Measurements from ENCODE around the gene HPN.

Gene HPN

DNA sequence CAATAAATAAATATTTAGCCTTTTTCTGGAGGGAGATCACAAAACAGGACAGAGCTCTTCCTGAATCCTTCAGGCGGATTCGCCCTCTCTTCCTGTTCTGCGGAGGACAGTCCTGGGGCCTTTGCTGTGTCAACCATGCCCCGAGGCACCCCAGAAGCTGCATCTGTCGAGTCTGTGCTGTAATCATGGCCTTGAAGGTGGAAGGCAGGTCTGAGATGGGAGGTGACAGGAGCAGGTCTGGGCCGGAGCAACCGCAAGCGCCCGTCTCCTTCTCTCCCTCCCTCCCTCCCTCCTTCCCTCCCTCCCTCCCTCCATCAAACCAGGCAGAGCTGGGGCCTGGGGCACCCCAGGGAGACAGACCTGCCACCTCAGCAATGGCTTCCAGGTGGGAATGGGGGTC lies 69.5 kb downstream of the HPN start:
- TF ChIP-seq, protein P1, sequence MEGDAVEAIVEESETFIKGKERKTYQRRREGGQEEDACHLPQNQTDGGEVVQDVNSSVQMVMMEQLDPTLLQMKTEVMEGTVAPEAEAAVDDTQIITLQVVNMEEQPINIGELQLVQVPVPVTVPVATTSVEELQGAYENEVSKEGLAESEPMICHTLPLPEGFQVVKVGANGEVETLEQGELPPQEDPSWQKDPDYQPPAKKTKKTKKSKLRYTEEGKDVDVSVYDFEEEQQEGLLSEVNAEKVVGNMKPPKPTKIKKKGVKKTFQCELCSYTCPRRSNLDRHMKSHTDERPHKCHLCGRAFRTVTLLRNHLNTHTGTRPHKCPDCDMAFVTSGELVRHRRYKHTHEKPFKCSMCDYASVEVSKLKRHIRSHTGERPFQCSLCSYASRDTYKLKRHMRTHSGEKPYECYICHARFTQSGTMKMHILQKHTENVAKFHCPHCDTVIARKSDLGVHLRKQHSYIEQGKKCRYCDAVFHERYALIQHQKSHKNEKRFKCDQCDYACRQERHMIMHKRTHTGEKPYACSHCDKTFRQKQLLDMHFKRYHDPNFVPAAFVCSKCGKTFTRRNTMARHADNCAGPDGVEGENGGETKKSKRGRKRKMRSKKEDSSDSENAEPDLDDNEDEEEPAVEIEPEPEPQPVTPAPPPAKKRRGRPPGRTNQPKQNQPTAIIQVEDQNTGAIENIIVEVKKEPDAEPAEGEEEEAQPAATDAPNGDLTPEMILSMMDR (IDR thresholded peaks at IDR 0.05; ENCODE audit: low read depth, low read length): no peak
- in situ Hi-C loops (cut with HindIII; ENCODE audit: low sequenced_read_pairs): no loop called here
- no peak for DNase-seq (ENCODE audit: low read depth, low spot score)
- no peak overlapping the region for H3K4me3 ChIP-seq (ENCODE audit: low read depth, low read length)

DNA sequence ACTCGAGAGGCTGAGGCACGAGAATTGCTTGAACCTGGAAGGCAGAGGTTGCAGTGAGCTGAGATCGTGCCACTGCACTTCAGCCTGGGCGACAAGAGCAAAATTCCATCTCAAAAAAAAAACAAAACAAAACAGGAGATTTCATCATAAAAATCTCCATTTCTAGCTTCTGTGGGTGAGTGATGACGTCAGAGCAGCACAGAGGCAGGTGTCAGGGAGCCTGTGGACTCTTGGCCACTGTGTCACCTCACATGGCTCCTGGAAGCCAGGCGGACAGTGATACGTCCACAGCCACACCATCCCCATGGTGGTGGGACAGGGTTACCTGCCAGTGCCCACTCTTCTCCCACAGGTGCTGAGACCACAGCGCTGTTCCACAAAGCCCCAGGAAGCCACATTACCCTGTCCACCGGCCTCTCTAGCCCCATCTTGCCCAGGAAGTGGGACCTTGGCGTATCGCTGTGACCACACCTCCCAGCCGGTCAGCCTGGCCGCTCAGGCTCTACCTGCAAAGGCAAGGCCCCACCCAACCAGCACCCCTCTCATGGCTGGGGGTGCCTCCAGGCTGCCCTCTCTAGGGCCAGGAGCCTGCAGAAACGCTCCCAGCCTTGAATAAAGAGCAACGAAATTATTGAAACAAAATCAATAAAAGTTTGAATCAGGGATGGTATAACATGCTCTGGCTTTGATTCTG lies 71.6 kb downstream of the HPN start:
- DNase-seq (ENCODE audit: low read depth, low spot score): no peak
- in situ Hi-C loops (cut with HindIII; ENCODE audit: low sequenced_read_pairs): no loop called here
- H3K4me3 ChIP-seq (ENCODE audit: low read depth, low read length): no peak overlapping the region
- TF ChIP-seq, protein P1 (IDR thresholded peaks at IDR 0.05; ENCODE audit: low read depth, low read length): no peak

DNA sequence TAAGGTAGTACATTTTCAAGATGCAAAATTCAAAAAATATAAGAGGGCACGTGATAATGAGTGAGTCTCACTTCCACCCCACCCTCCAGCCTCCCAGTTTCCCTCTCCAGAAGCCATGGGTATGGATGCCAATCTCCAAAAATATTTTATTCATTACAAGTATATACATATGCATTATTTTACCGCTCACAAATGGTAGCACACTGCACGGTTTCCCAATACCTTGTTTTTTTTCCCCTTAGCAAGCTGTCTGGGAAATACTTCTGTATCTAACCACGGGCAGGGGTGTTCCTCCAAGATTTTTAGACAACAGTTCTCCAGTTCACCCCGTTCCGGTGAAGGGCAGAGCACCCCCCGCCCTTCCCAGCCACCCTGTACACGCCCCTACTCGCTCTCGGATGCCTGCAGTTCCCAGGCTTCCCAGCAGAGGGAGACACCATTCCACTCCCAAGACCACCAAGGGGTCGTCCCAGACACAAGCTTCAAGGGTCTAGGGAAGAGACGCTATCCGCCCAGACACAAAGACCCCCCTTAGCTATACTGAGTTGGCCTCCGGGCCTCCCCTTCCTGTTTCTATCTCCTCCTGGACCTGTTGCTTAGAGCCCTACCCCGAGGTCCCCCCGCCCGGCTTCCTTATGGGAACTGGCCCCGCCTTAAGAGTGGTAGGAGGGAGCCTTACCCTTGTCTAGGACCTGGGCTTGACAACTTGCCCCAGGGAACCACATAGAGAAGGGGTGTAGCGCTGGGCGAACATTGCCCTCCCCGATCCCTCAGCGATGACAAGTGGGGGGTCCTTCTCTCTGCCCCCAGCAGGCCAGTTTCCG lies 73.0 kb downstream of the HPN start:
- peak; percentile 45 for DNase-seq (ENCODE audit: low read depth, low spot score)
- no peak overlapping the region for H3K4me3 ChIP-seq (ENCODE audit: low read depth, low read length)
- in situ Hi-C loops (cut with HindIII; ENCODE audit: low sequenced_read_pairs): no loop called here
- TF ChIP-seq, protein P1 (IDR thresholded peaks at IDR 0.05; ENCODE audit: low read depth, low read length): peak; percentile 99

DNA sequence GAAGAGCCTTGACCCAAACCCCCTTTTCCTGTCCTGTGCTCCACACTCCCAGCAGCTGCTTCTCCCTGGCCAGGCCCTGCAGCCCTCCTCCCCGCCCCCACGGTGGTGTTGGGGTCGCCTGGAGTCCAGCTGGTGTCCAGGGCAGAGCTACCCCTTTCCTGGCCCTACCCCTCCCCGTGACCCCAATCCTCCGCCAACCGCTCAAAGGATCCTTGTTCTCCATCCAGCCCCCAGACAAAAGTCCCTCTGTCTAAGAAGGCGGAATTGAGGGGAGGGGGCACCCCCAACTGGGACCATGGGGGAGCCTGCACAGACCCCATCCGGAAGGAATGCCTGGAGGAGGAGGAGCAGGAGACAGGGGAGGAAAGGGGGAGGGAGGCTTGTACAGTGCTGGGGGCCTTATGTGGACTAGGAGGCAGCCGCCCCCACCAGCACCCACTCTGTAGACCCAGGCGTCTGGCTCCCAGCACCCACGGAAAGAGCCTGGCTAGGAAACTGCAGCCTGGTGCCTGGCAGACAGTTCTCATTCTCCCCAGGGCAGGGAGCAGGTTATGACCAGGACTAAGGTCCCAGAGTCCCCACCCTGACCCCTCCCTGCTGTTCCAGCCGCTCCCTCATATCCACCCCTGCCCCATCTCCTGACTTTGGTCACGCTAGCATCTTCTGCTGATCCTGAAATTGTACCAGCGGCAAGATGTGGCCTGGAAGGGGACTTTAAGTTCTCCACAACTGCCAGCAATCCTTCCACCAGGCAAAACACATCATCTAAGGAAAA lies 73.8 kb downstream of the HPN start, which contains the start of gene FXYD3:
Gene FXYD3 (plus strand): TSS at position 647 of the 775 bp plus-strand sequence. CDS start 3,554 bp downstream, outside the sequence.
- in situ Hi-C loops (cut with HindIII; ENCODE audit: low sequenced_read_pairs): no loop called here
- DNase-seq (ENCODE audit: low read depth, low spot score): no peak
- no peak within 1 kb of the TSS for H3K4me3 ChIP-seq (ENCODE audit: low read depth, low read length)
- TF ChIP-seq, protein P1 (IDR thresholded peaks at IDR 0.05; ENCODE audit: low read depth, low read length): no peak
